ENCODE data around the gene CYB5B.

GRCh38 chr16:69410219-69410990 lies 14.0 kb upstream of the CYB5B start:
- TF ChIP-seq CTCF (conservative IDR thresholded peaks at IDR 0.05; ENCODE audit: low read length): no peak
- TF ChIP-seq EZH2phosphoT487 (IDR thresholded peaks at IDR 0.05; ENCODE audit: borderline replicate concordance, low read depth, low read length): no peak

Measured in OCI-LY7 (cell line).